Measurements from ENCODE around the gene TTC29. TPM values are rescaled to one million over a fixed set of nuclear protein-coding genes. Genes with fewer than 3 reads are reported as not detected.

Gene TTC29
- total and polyA plus RNA-seq, 12 donors: not detected

- Histone ChIP-seq H3K9me3 (replicated peaks in 1 of 3) (no peaks in the 10 kb centered on the region), H3K27me3 (no peaks in the 10 kb centered on the region), H3K4me3 (no peak overlapping the region), H3K27ac (no peak overlapping the region), H3K4me1 (replicated peaks in 1 of 2) (no peaks in the 10 kb centered on the region), H3K36me3 (replicated peaks in 1 of 2) (no peaks in the 10 kb centered on the region)
- intact Hi-C loops (cut with DNase I): no loop called here
- TF ChIP-seq CTCF (IDR thresholded peaks at IDR 0.05) (no peak), POLR2A (IDR thresholded peaks at IDR 0.05) (no peak)
- no peak for DNase-seq
- WGBS, 4 donors: 62 to 82% (median 75%) methylated on average over 5 of the region's 5 CpGs
Observed at GRCh38 chr4:146847345-146847744, 98.3 kb downstream of the TTC29 start.

- WGBS, 4 donors: 36 to 48% (median 41%) methylated on average over 6 of the region's 6 CpGs
- no peaks in the 10 kb centered on the region for H3K9me3 ChIP-seq (replicated peaks in 1 of 3)
- H3K4me3 ChIP-seq: no peak overlapping the region
- peak in 2 of 7 donors; percentile 16 to 17 for DNase-seq
- H3K27me3 ChIP-seq: no peaks in the 10 kb centered on the region
- H3K27ac ChIP-seq: no peak overlapping the region
- no peaks in the 10 kb centered on the region for H3K36me3 ChIP-seq (replicated peaks in 1 of 2)
- intact Hi-C loops (cut with DNase I): no loop called here
- TF ChIP-seq CTCF (IDR thresholded peaks at IDR 0.05) (no peak), POLR2A (IDR thresholded peaks at IDR 0.05) (no peak)
- no peaks in the 10 kb centered on the region for H3K4me1 ChIP-seq (replicated peaks in 1 of 2)
Observed at GRCh38 chr4:146846882-146847281, 98.8 kb downstream of the TTC29 start.

GRCh38 chr4:146844761-146845160 lies 100.9 kb downstream of the TTC29 start:
- Histone ChIP-seq H3K27me3 (no peaks in the 10 kb centered on the region), H3K9me3 (replicated peaks in 1 of 3) (no peaks in the 10 kb centered on the region), H3K4me3 (no peak overlapping the region), H3K4me1 (replicated peaks in 1 of 2) (no peaks in the 10 kb centered on the region), H3K36me3 (replicated peaks in 1 of 2) (no peaks in the 10 kb centered on the region), H3K27ac (no peak overlapping the region)
- DNase-seq: no peak
- TF ChIP-seq POLR2A (IDR thresholded peaks at IDR 0.05) (no peak), CTCF (IDR thresholded peaks at IDR 0.05) (no peak)
- intact Hi-C loops (cut with DNase I): no loop called here
- 38 to 46% (median 41%) methylated on average over 4 of the region's 4 CpGs for WGBS, 4 donors

GRCh38 chr4:146842876-146843275 lies 102.8 kb downstream of the TTC29 start:
- whole genome bisulfite sequencing, 4 donors: 72 to 87% (median 76%) methylated on average over 1 of the region's 1 CpG
- no peak overlapping the region for H3K27ac ChIP-seq

More at GRCh38 chr4:146842876-146843275, 102.8 kb downstream of the TTC29 start:
- Histone ChIP-seq H3K36me3 (replicated peaks in 1 of 2) (no peaks in the 10 kb centered on the region), H3K4me1 (replicated peaks in 1 of 2) (no peaks in the 10 kb centered on the region), H3K27me3 (no peaks in the 10 kb centered on the region), H3K9me3 (replicated peaks in 1 of 3) (no peaks in the 10 kb centered on the region), H3K4me3 (no peak overlapping the region)
- intact Hi-C loops (cut with DNase I): no loop called here
- no peak for TF ChIP-seq POLR2A (IDR thresholded peaks at IDR 0.05)
- TF ChIP-seq CTCF (IDR thresholded peaks at IDR 0.05): no peak
- no peak for DNase-seq
